22Rv1 (cell line): ENCODE measurements around the gene CCDC188.

Experiments used
- H3K27ac ChIP-seq: fragments of 450-650 bp; 2 replicates; pipeline ENCODE4 v1.5.1; 2017
- ZFX ChIP-seq: fragments of 450-650 bp; IDR thresholded peaks from 2 replicates; pipeline ENCODE4 v1.6.1; 2017; ENCODE audit warnings: antibody characterized with exemption, borderline replicate concordance
- TF ChIP-seq, protein P1 (sequence below): fragments of 450-650 bp; IDR thresholded peaks from 2 replicates; pipeline ENCODE4 v1.5.1; 2017; ENCODE audit warnings: mild to moderate bottlenecking

The CCDC188 gene

DNA sequence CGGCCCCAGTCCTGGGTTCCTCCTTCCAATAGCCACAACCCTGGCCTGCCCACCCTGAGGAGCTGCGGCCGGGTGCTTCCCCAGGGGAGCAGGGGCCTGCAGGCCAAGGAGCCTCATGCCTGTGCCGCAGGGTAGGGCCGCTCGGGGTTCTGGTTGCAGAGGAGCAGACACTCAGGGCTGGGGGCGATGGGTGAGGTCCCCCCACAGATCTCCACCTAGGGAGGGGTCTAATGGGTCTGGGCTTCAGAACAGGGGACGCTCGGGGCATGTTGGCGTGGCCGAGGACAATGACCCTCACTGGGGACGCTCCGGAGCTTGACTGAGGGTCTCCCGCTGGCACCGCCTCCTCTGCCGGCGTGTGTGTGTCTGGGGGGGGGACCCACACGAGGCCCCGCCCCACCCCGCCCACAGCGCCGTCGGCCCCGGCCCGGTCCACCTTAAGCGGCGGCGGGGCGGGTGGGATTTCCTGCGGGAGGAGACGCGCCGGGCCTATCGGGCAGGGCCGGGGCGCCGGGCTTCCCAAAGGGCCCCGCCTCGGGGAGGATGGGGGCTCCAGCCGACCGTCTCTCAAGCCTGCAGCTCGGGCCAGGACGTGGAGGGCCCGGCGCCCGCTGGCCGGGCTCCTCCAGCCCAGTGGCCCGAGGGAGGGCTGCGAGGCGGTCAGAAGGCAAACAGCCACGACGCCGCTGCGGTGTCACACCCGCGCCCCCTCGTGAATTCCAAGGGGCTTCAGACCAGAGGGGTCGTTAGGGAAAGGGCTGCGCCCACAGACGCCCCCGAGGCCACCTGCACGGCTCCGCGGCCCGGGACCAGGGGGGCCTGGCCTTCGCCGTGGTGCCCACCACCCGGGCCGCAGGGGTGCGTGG lies 19.9 kb downstream of the CCDC188 start:
- TF ChIP-seq, protein P1, sequence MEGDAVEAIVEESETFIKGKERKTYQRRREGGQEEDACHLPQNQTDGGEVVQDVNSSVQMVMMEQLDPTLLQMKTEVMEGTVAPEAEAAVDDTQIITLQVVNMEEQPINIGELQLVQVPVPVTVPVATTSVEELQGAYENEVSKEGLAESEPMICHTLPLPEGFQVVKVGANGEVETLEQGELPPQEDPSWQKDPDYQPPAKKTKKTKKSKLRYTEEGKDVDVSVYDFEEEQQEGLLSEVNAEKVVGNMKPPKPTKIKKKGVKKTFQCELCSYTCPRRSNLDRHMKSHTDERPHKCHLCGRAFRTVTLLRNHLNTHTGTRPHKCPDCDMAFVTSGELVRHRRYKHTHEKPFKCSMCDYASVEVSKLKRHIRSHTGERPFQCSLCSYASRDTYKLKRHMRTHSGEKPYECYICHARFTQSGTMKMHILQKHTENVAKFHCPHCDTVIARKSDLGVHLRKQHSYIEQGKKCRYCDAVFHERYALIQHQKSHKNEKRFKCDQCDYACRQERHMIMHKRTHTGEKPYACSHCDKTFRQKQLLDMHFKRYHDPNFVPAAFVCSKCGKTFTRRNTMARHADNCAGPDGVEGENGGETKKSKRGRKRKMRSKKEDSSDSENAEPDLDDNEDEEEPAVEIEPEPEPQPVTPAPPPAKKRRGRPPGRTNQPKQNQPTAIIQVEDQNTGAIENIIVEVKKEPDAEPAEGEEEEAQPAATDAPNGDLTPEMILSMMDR = no peak
- no peak for TF ChIP-seq ZFX
- H3K27ac ChIP-seq = peak overlapping the region; percentile 74

GRCh38 chr22:20130319-20130718 lies 20.5 kb downstream of the CCDC188 start:
- TF ChIP-seq, protein P1 = peak; percentile 50
- no peak for TF ChIP-seq ZFX
- H3K27ac ChIP-seq = peak overlapping the region; percentile 74

DNA sequence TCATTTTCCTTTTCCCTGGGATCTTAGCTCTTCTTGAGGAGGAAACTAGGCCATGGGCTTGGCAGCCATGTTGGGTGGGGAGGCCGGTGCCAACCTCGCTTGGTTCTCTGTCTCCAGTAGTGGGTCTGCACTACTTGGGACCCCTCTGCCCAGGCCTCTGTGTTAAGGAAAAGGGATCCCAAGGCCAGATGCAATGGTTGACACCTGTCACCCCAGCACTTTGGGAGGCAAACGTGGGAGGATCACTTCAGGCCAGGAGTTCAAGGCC lies 21.2 kb downstream of the CCDC188 start:
- TF ChIP-seq, protein P1 = no peak
- TF ChIP-seq ZFX = no peak
- H3K27ac ChIP-seq = peak overlapping the region; percentile 74

DNA sequence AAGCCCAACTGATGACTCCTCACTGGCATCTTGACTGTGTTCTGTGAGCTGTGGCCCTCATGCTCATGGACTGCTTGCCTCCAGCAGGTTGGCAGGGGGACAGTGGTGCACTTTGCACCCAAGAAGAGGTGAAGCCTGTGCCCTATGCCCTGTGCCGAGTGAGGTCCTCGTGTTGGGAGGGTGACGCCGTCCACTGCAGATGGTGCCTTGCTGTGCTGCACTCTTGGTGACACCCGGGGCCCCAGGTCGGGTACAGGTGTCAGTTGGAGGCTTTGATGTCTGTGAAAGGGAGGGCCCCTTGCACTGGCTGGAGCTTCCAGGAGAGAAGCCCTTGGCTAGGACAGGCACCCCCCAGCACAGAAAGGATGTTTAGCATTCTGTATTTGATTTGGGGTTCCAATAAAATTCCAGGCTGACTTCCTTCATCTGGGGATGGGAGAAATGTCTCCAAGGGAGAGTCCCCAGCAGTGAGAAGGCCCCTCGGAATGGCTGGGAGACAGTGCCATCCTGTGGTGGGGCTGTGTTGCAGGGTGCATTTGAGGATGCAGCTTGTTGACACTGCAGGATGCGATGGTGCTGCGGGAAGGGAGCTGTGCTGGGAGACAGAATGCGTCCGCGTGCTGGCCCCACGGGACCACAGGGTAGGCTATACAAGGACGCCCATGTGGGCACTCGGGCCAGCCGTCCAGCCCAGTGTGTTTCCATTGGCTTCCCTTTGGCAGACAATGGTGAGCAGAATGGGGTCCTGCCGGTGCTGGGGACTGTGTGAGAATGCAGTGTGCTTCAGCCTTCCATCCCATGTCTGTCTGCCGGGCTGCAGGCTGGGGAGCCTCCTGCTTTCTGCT lies 21.7 kb downstream of the CCDC188 start:
- peak overlapping the region; percentile 74 for H3K27ac ChIP-seq
- TF ChIP-seq ZFX = no peak
- TF ChIP-seq, protein P1 = peak; percentile 35

DNA sequence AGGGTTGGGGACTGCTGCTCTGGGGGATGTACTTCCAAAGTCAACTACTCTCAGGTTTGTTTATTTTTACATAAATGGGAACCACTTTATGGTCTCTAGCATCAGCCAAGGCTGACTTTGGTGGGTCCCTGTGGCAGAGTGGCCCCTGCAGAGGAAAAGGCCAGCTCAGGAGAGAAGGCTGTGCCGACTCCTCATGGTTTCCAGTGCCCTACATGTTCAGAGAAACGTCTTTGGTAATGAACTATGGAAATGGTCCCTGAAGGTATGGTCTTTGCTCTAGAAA lies 22.3 kb downstream of the CCDC188 start:
- peak overlapping the region; percentile 74 for H3K27ac ChIP-seq

GRCh38 chr22:20127869-20128618 lies 22.8 kb downstream of the CCDC188 start:
- peak overlapping the region; percentile 74 for H3K27ac ChIP-seq
- no peak for TF ChIP-seq ZFX
- TF ChIP-seq, protein P1 = no peak

More for the DNA sequence above, 22.3 kb downstream of the CCDC188 start:
- no peak for TF ChIP-seq ZFX
- TF ChIP-seq, protein P1 = no peak
